Astrocyte (in vitro differentiated cells and primary cell): ENCODE results near the gene GRIK5.

Source experiments
- EZH2 ChIP-seq: IDR thresholded peaks from 2 replicates; pipeline ENCODE4 v1.6.1; 2012; ENCODE audit warnings: mild to moderate bottlenecking, low read length, inconsistent platforms; ENCODE audit not compliant: insufficient read depth
- TF ChIP-seq, protein P1 (sequence below): IDR thresholded peaks from 2 replicates; pipeline ENCODE4 v1.5.1; 2011; ENCODE audit warnings: low read depth, mild to moderate bottlenecking, inconsistent platforms, low read length, moderate library complexity; ENCODE audit not compliant: insufficient read depth

DNA sequence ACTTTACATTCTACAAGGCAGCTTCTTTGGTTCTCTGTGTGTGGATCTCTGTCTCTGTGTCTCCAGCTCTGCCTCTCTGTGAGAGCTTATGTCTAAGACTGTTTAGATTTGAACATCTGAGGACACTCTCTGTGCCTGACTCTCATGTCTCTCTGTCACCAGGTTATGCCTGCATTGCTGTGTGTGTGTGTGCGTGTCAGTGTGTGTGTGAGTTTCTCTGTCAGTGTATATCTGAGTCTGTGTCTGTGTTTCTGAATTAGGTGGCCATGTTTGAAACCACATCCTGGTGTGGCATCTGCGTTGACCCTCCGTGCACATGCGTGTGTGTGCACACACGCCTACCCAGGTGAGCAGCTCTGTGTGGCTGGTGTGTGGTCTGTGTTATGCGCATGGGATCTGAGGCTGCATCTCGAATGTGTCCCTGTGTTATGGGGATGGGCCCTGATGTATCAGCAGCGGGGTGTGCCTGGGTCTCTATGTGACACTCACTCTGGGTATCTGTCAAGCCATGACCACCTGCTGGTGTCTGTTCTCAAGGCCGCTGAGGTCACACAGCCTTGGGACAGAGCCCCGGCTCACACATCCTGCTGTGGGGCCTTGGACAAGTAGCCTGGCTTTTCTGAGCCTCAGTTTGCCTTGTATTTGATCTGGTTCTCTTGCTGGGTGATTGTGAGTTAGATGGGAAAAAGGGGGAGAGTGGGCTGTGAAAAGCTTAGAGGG lies 82.7 kb downstream of the GRIK5 start:
- TF ChIP-seq, protein P1, sequence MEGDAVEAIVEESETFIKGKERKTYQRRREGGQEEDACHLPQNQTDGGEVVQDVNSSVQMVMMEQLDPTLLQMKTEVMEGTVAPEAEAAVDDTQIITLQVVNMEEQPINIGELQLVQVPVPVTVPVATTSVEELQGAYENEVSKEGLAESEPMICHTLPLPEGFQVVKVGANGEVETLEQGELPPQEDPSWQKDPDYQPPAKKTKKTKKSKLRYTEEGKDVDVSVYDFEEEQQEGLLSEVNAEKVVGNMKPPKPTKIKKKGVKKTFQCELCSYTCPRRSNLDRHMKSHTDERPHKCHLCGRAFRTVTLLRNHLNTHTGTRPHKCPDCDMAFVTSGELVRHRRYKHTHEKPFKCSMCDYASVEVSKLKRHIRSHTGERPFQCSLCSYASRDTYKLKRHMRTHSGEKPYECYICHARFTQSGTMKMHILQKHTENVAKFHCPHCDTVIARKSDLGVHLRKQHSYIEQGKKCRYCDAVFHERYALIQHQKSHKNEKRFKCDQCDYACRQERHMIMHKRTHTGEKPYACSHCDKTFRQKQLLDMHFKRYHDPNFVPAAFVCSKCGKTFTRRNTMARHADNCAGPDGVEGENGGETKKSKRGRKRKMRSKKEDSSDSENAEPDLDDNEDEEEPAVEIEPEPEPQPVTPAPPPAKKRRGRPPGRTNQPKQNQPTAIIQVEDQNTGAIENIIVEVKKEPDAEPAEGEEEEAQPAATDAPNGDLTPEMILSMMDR, result no peak
- TF ChIP-seq EZH2, result no peak
